H9 (cell line): ENCODE measurements around the gene MGAT4C. TPM values are rescaled to one million over a fixed set of nuclear protein-coding genes. Genes with fewer than 3 reads are reported as not detected.

ENCODE experiments used
- DNase-seq: peaks from one replicate; pipeline ENCODE4 v3.0.0-alpha.2; 2017
- H2AFZ ChIP-seq: one replicate; pipeline ENCODE4 v1.6.1; 2013; ENCODE audit warnings: mild to moderate bottlenecking, low read length, control low read depth, moderate library complexity
- H2AK5ac ChIP-seq: 2 replicates; pipeline ENCODE4 v1.6.1; 2013; ENCODE audit warnings: low read length, control low read depth, mixed read lengths; ENCODE audit not compliant: insufficient read length
- H2BK120ac ChIP-seq: one replicate; pipeline ENCODE4 v1.6.1; 2013; ENCODE audit warnings: low read depth, mild to moderate bottlenecking, low read length, control low read depth, inconsistent platforms; ENCODE audit not compliant: poor library complexity, severe bottlenecking
- H2BK12ac ChIP-seq: 2 replicates; pipeline ENCODE4 v1.6.1; 2013; ENCODE audit warnings: low read length, control low read depth, mixed read lengths, low read depth; ENCODE audit not compliant: insufficient read length
- H2BK15ac ChIP-seq: 2 replicates; pipeline ENCODE4 v1.6.1; 2013; ENCODE audit warnings: low read depth, low read length, control low read depth
- H2BK20ac ChIP-seq: one replicate; pipeline ENCODE4 v1.6.1; 2013; ENCODE audit warnings: low read depth, mild to moderate bottlenecking, low read length, control low read depth, inconsistent platforms; ENCODE audit not compliant: poor library complexity, severe bottlenecking
- H2BK5ac ChIP-seq: 2 replicates; pipeline ENCODE4 v1.6.1; 2013; ENCODE audit warnings: low read length, control low read depth, mixed read lengths; ENCODE audit not compliant: insufficient read length
- H3K14ac ChIP-seq: 2 replicates; pipeline ENCODE4 v1.6.1; 2013; ENCODE audit warnings: low read length, control low read depth; ENCODE audit not compliant: insufficient read depth
- H3K18ac ChIP-seq: 2 replicates; pipeline ENCODE4 v1.6.1; 2013; ENCODE audit warnings: low read depth, mild to moderate bottlenecking, mixed read lengths, low read length, control low read depth; ENCODE audit not compliant: insufficient read length
- H3K23ac ChIP-seq: 2 replicates; pipeline ENCODE4 v1.6.1; 2013; ENCODE audit warnings: low read length, control low read depth, mixed read lengths, low read depth; ENCODE audit not compliant: insufficient read length
- H3K23me2 ChIP-seq: 2 replicates; pipeline ENCODE4 v1.6.1; 2013; ENCODE audit warnings: low read depth, mild to moderate bottlenecking, mixed read lengths, low read length, control low read depth; ENCODE audit not compliant: insufficient read length, poor library complexity, severe bottlenecking
- H3K27ac ChIP-seq: 2 replicates; pipeline ENCODE4 v1.5.1; 2013; ENCODE audit warnings: low read length, control low read depth, mixed read lengths, low read depth; ENCODE audit not compliant: insufficient read length
- H3K27me3 ChIP-seq: 2 replicates; pipeline ENCODE4 v1.6.1; 2013; ENCODE audit warnings: low read length, control low read depth, inconsistent platforms; ENCODE audit not compliant: insufficient read depth
- H3K4ac ChIP-seq: 2 replicates; pipeline ENCODE4 v1.6.1; 2013; ENCODE audit warnings: low read depth, mild to moderate bottlenecking, control low read depth, inconsistent platforms, low read length, moderate library complexity
- H3K4me1 ChIP-seq: 2 replicates; pipeline ENCODE4 v1.6.1; 2013; ENCODE audit warnings: low read length, control low read depth, inconsistent platforms; ENCODE audit not compliant: insufficient read depth
- H3K4me2 ChIP-seq: 2 replicates; pipeline ENCODE4 v1.6.1; 2013; ENCODE audit warnings: low read length, control low read depth, mixed read lengths; ENCODE audit not compliant: insufficient read length, insufficient read depth
- H3K56ac ChIP-seq: 2 replicates; pipeline ENCODE4 v1.6.1; 2013; ENCODE audit warnings: low read depth, mild to moderate bottlenecking, mixed read lengths, low read length, control low read depth; ENCODE audit not compliant: insufficient read length
- H3K79me1 ChIP-seq: 2 replicates; pipeline ENCODE4 v1.6.1; 2013; ENCODE audit warnings: low read depth, mild to moderate bottlenecking, moderate library complexity, low read length, control low read depth, inconsistent platforms; ENCODE audit not compliant: insufficient read depth, poor library complexity, severe bottlenecking
- H3K79me2 ChIP-seq: 2 replicates; pipeline ENCODE4 v1.6.1; 2013; ENCODE audit warnings: low read length, control low read depth, inconsistent platforms; ENCODE audit not compliant: insufficient read depth
- H3K9ac ChIP-seq: 2 replicates; pipeline ENCODE4 v1.6.1; 2013; ENCODE audit warnings: low read length, control low read depth, mixed read lengths; ENCODE audit not compliant: insufficient read length; ENCODE audit errors: extremely low read depth
- H3K9me3 ChIP-seq: one replicate; pipeline ENCODE4 v1.6.1; 2013; ENCODE audit warnings: low read depth, low read length, inconsistent platforms; ENCODE audit not compliant: control insufficient read depth
- H3T11ph ChIP-seq: one replicate; pipeline ENCODE4 v1.6.1; 2013; ENCODE audit warnings: mild to moderate bottlenecking, low read length, control low read depth, inconsistent platforms
- H4K20me1 ChIP-seq: one replicate; pipeline ENCODE4 v1.6.1; 2013; ENCODE audit not compliant: control insufficient read depth, insufficient read length, insufficient read depth
- H4K5ac ChIP-seq: 2 replicates; pipeline ENCODE4 v1.6.1; 2013; ENCODE audit warnings: low read depth, mild to moderate bottlenecking, mixed read lengths, low read length, control low read depth; ENCODE audit not compliant: insufficient read length
- H4K8ac ChIP-seq: replicated peaks from 2 replicates; pipeline ENCODE4 v1.6.1; 2013; ENCODE audit warnings: low read length, control low read depth, mixed read lengths, low read depth; ENCODE audit not compliant: insufficient read length
- H4K91ac ChIP-seq: 2 replicates; pipeline ENCODE4 v1.6.1; 2013; ENCODE audit warnings: low read depth, mild to moderate bottlenecking, moderate library complexity, mixed read lengths, low read length, control low read depth; ENCODE audit not compliant: insufficient read length
- H3K27ac Mint-ChIP-seq, 3 experiments: 2 replicates in 2 of 3; 3 replicates in 1 of 3; pipeline ENCODE4 v1.8.0; 2020 to 2021; ENCODE audit warnings: mixed read lengths in 3 of 3, mild to moderate bottlenecking in 1 of 3, moderate library complexity in 1 of 3
- H3K27me3 Mint-ChIP-seq: 2 replicates; pipeline ENCODE4 v1.8.0; 2021; ENCODE audit warnings: low read depth, mild to moderate bottlenecking, moderate library complexity, mixed read lengths
- H3K36me3 Mint-ChIP-seq, 3 experiments: 2 replicates in 2 of 3; 3 replicates in 1 of 3; pipeline ENCODE4 v1.8.0; 2020 to 2021; ENCODE audit warnings: low read depth in 3 of 3, mixed read lengths in 3 of 3; ENCODE audit not compliant: insufficient read depth in 1 of 3
- H3K4me1 Mint-ChIP-seq, 2 experiments: 2 replicates each; pipeline ENCODE4 v1.8.0; 2020; ENCODE audit warnings: mixed read lengths in 2 of 2
- H3K4me3 Mint-ChIP-seq, 2 experiments: 2 replicates in 1 of 2; 3 replicates in 1 of 2; pipeline ENCODE4 v1.8.0; 2020 to 2021; ENCODE audit warnings: mild to moderate bottlenecking in 2 of 2, mixed read lengths in 2 of 2, moderate library complexity in 1 of 2
- H3K9me3 Mint-ChIP-seq, 2 experiments: 2 replicates in 1 of 2; 3 replicates in 1 of 2; pipeline ENCODE4 v1.8.0; 2020; ENCODE audit warnings: mild to moderate bottlenecking in 2 of 2, mixed read lengths in 2 of 2, moderate library complexity in 1 of 2
- CTCF ChIP-seq: fragments of 200-600 bp; sonication (generic); conservative IDR thresholded peaks from 3 replicates; pipeline ENCODE4 v1.8.0; 2021; ENCODE audit warnings: antibody characterized with exemption, mild to moderate bottlenecking
- WGBS: extraction: QIAGEN DNeasy Blood & Tissue Kit; methylation state at CpG from one replicate; pipeline ENCODE4 v1.1.7; 2013; ENCODE audit warnings: missing lambda C conversion rate, low lambda C conversion rate, mixed read lengths; ENCODE audit not compliant: insufficient read length; ENCODE audit errors: extremely low coverage; 5-methylcytosine and 5-hydroxymethylcytosine counted together
- total RNA-seq: library from RNA; stranded (reverse); gene quantifications from 2 replicates; pipeline ENCODE4 v1.2.1, GENCODE V29; 2021

MGAT4C gene
- total RNA-seq, 1 experiment from 2014 or later = 1.3 TPM

- DNase-seq = no peak
- Histone ChIP-seq H2AFZ (no peak overlapping the region), H2BK120ac (no peak overlapping the region), H2AK5ac (no peak overlapping the region), H4K8ac (no peak overlapping the region), H3K14ac (no peak overlapping the region), H2BK15ac (no peak overlapping the region), H3K23me2 (no peaks in the 10 kb centered on the region), H4K91ac (no peak overlapping the region), H4K20me1 (no peaks in the 10 kb centered on the region), H3K4me2 (no peak overlapping the region), H3K79me1 (no peaks in the 10 kb centered on the region), H3K23ac (no peak overlapping the region), H2BK20ac (no peak overlapping the region), H3T11ph (no peak overlapping the region), H3K27me3 (no peaks in the 10 kb centered on the region), H3K56ac (no peak overlapping the region), H3K4ac (no peak overlapping the region), H3K9ac (no peak overlapping the region), H3K9me3 (no peaks in the 10 kb centered on the region), H3K4me1 (no peaks in the 10 kb centered on the region), H3K79me2 (no peaks in the 10 kb centered on the region), H2BK12ac (no peak overlapping the region), H3K27ac (no peak overlapping the region), H4K5ac (no peak overlapping the region), H3K18ac (no peak overlapping the region), H2BK5ac (no peak overlapping the region)
- H3K4me3 Mint-ChIP-seq = no peak overlapping the region
- no peaks in the 10 kb centered on the region for H3K9me3 Mint-ChIP-seq
- H3K4me1 Mint-ChIP-seq = no peaks in the 10 kb centered on the region
- H3K27ac Mint-ChIP-seq = no peak overlapping the region
- no peaks in the 10 kb centered on the region for H3K36me3 Mint-ChIP-seq
- no CpG with 5 or more reads among the region's 5 CpGs for WGBS
- no peaks in the 10 kb centered on the region for H3K27me3 Mint-ChIP-seq
- TF ChIP-seq CTCF = no peak
These were observed 203.3 kb downstream of the MGAT4C start for GRCh38 chr12:86052921-86053320.
